Transverse colon (tissue), 4 donors: ENCODE data around the gene CBFA2T2.

ENCODE experiments used
- EP300 ChIP-seq: sonication (generic); formaldehyde crosslinking; IDR thresholded peaks from one replicate; pipeline ENCODE4 v1.6.1; 2017; ENCODE audit warnings: antibody characterized with exemption, low read depth
- POLR2A ChIP-seq: fragments of 450-650 bp; IDR thresholded peaks from one replicate; pipeline ENCODE4 v1.6.1; 2016; ENCODE audit warnings: antibody characterized with exemption, mild to moderate bottlenecking, moderate library complexity
- POLR2AphosphoS5 ChIP-seq, 3 donors: sonication (generic); formaldehyde crosslinking; IDR thresholded peaks; one replicate each; pipeline ENCODE4 v1.6.1; 2016; ENCODE audit warnings: antibody characterized with exemption in 3 of 3
- TF ChIP-seq, protein P1 (sequence below), 5 experiments: fragments of 200-600 bp in 3 of 5; fragments of 450-650 bp in 2 of 5; sonication (generic) in 3 of 5; IDR thresholded peaks; 1 replicate in 2 of 5; 2 replicates in 3 of 5; pipeline ENCODE4 v1.5.1; 2016 to 2017; ENCODE audit warnings: antibody characterized with exemption in 5 of 5, inconsistent platforms in 3 of 5, mild to moderate bottlenecking in 2 of 5, moderate library complexity in 1 of 5

DNA sequence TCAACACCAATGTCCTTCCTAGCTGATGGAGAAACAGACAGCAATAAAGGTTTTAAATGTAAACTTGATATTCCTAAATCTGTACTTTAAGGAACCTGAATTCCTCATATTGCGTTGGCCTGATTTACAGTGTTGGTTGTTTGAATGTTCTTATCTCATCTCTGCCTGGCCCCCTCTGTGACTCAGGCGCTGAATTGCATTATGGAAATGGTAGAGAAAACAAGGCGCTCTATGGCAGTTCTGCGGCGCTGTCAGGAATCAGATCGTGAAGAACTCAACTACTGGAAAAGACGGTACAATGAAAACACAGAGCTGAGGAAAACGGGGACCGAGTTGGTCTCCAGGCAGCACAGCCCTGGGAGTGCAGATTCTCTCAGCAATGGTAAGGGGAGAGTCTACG, 139.6 kb downstream of the CBFA2T2 start:
- TF ChIP-seq, protein P1, sequence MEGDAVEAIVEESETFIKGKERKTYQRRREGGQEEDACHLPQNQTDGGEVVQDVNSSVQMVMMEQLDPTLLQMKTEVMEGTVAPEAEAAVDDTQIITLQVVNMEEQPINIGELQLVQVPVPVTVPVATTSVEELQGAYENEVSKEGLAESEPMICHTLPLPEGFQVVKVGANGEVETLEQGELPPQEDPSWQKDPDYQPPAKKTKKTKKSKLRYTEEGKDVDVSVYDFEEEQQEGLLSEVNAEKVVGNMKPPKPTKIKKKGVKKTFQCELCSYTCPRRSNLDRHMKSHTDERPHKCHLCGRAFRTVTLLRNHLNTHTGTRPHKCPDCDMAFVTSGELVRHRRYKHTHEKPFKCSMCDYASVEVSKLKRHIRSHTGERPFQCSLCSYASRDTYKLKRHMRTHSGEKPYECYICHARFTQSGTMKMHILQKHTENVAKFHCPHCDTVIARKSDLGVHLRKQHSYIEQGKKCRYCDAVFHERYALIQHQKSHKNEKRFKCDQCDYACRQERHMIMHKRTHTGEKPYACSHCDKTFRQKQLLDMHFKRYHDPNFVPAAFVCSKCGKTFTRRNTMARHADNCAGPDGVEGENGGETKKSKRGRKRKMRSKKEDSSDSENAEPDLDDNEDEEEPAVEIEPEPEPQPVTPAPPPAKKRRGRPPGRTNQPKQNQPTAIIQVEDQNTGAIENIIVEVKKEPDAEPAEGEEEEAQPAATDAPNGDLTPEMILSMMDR (IDR thresholded peaks at IDR 0.05), result no peak
- TF ChIP-seq POLR2A, result no peak
- TF ChIP-seq POLR2AphosphoS5 (IDR thresholded peaks at IDR 0.05), result no peak
- TF ChIP-seq EP300, result no peak
